ENCODE results near the gene ANTXR2.

The ANTXR2 gene

DNA sequence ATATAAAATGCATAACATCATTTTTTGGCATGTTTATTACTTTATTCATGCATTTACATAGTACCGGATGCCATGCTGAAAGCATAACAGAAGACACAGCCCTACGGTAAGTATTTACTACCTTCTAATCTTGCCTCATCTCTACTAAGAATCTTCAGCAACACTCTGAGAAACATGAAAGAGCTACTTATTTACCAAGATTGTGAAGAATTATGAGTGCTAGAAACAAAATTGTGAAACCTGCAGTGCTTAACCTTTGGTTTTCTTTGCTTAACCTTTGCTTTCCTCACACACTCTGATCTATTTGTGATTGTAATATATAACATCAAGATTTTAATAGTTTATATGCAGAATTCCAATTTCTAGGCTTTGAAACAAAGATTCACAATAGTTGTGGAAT, 7.4 kb downstream of the ANTXR2 start:
- DNase-seq = no peak

GRCh38 chr4:80062527-80062926, 10.5 kb downstream of the ANTXR2 start:
- no peak for DNase-seq

GRCh38 chr4:80060804-80061203, 12.2 kb downstream of the ANTXR2 start:
- DNase-seq = no peak

GRCh38 chr4:80058740-80059139, 14.3 kb downstream of the ANTXR2 start:
- DNase-seq = no peak

DNA sequence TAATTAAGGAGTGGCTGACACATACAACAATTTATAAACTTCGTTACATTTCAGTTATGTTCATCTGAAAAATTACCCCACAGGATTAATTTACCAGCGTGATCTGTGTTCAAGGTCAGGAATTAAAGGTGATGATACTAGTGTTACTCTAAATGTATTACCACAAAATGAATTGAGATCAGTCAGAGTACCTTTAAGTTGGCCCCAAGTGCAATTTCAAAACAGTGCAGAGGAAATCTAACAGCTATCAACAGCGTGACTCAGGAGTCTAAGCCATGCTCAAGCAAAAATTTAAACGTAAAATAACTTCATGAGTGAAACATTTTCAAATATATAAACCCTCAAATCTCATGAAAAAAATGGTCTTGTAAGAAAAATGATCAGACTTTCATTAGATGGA, 18.7 kb downstream of the ANTXR2 start:
- DNase-seq = no peak

DNA sequence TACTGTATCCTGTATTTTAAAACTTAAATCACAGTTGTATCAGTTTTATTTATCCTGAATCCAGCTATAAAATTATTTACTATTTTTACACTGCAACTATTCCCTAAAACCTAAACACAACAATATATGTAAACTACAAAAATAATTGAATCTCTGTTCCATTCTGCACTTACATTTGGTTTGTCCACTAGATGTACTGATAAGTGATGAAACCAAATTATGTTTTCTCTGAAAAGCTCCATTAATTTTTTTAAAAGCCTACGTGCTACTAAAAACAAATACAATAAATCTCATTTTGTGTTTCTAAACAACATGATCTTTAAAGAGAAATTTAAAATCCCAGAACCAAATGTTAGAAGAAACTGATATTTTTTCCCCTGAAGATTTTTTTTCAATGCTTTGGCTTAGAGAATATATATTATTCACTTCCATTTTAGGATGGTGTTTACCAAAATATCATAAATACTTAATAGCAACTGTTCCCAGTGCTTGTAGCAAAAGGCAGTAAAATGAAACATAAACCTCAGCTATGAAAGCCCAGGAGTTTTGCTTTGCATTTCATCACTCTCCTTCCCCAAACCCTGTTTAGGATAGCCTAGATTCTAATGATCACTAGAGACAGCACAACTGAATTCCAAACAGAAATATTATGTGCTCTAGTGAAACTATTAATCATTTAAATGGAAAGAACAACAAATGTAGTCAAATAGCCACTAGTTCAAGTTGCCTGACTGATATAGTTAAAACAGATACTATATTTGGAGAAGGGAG, 19.7 kb downstream of the ANTXR2 start:
- DNase-seq = no peak

DNA sequence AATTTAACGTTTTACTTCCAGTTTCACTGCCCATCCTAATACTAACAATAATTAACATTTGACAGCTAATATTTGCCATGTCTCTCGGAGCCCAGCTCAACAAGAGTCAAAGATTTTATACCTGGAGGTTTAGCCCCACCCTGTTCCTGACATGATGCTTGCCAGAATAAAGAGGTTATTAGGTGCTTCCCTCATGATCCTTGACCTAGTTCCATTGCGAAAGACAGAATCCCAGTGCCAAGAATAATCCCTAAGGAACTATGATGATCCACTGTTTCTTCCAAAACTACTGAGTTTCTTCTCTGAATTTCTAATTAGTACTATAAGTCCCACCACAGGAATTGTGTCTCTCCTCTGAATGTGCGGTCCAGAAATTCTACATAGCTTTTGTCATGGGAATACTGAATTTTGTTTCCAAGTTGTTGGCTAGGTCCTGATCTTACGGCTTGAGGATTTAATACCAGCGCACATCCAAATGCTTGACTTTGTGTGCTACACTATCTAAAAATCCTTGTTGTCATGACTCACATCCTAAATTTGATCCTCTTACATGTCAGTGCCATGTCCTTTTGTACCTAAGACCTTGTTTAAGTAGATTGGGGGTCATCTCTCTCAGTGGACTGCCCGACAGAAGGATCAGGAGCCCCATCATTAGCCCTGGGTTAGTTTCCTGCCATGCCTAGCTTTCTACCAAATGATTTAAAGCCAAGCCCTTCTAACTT, 23.1 kb downstream of the ANTXR2 start:
- DNase-seq = no peak

- DNase-seq = peak; percentile 26
Measured at GRCh38 chr4:80049402-80049801, 23.6 kb downstream of the ANTXR2 start.

- no peak for DNase-seq
Measured at GRCh38 chr4:80045786-80046185, 27.2 kb downstream of the ANTXR2 start.

- no peak for DNase-seq
Measured at GRCh38 chr4:80043541-80043940, 29.5 kb downstream of the ANTXR2 start.

- no peak for DNase-seq
Measured at GRCh38 chr4:80042821-80043220, 30.2 kb downstream of the ANTXR2 start.

GRCh38 chr4:80037864-80038263, 35.2 kb downstream of the ANTXR2 start:
- DNase-seq = no peak

- no peak for DNase-seq
Measured at GRCh38 chr4:80036949-80037685, 35.9 kb downstream of the ANTXR2 start.

- DNase-seq = no peak
Measured at GRCh38 chr4:80036306-80036705, 36.7 kb downstream of the ANTXR2 start.

DNA sequence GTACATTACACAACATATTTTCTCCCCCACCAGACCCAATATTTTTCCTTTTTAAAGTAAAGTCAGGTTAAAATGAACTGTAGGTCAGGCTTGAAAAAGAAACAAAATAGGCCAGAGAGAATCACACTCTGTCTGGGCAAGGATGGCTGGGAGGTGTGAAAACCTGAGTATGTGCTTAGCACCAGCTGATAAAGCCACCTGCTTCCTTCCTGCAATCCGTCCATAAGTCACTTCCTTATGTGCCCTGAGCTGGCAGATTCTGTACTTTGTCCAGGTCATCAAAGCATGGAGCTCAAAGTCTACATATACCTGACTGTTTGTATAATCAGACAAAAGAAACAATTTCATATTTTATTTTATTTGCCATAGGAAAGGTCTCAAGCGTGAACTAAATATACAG, 37.7 kb downstream of the ANTXR2 start:
- DNase-seq = no peak

DNA sequence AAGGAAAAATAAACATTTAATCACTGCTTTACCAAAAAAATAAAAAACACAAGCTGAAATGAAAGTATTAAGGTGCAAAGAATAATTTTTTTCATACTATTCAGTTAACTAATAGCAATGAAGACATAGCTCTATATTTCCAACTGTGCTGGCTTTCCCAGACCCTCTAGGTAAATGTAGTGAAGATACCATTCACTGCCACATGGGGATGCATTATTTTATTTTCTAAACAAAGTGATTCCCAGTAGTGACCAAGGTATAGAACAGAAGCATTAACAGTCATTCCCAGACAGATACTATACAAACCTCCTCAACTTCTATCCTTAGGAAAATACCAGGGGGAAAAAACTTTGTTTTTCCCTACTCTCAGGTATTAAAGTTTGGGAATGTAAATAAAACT, 39.4 kb downstream of the ANTXR2 start:
- no peak for DNase-seq

- no peak for DNase-seq
Measured at GRCh38 chr4:80029364-80029763, 43.7 kb downstream of the ANTXR2 start.

DNA sequence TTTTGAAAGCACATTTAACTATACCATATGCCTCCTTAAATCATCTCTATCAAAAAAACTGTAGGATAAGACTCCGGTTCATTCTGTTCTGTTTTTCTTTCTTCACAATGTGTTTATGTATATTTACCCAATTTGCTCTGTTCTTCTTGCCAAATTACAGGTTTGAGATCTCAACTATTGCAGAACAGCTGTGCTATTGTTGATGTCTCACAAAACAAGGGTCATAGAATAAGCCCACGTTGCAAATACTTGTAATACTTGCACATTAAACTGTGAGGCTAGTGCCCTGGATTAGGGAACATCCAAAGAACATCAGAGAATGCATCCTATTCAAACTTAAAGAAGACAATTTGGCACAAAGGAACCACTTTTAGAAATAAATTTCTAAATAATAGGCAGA, 45.4 kb downstream of the ANTXR2 start:
- DNase-seq = no peak

- no peak for DNase-seq
Measured at GRCh38 chr4:80026100-80026499, 46.9 kb downstream of the ANTXR2 start.

DNA sequence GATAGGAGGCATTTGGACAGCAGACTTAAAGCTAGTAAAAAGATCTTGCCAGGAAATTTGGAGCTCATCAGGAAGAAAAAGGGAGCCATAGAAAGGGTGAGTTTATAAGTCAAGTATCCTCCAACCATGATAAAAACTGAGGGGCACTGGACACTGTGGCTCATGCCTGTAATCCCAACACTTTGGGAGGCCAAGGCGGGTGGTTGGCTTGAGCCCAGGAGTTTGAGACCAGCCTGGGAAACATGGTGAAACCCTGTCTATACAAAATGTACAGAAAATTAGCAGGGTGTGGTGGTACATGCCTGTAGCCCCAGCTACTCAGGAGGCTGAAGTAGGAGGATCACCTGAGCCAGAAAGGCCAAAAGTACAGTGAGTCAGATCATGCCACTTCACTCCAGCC, 48.7 kb downstream of the ANTXR2 start:
- DNase-seq = no peak

GRCh38 chr4:80022282-80022681, 50.7 kb downstream of the ANTXR2 start:
- DNase-seq = no peak

GRCh38 chr4:80017125-80017854, 55.7 kb downstream of the ANTXR2 start:
- DNase-seq = no peak

DNA sequence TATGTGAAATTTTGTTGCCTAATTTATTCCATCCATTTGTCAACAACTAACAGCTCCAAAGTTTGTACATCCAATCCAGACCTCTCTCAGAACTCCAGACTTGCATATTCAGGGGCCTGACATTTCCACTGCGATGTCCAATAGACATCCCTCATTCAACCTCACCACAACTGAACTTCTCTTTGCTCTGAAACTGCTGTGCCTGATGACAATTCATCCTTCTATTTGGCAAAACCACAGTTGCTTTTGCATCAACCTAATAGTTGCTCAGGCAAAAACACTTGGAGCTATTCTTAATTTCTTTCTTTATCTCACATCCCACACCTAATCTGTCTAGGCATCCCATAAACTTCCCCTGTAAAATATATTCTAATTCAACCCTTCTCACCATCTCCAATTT, 56.5 kb downstream of the ANTXR2 start:
- DNase-seq = no peak
